Natural killer cell (primary cell): Measurements from ENCODE around the gene PICK1. TPM values are rescaled to one million over a fixed set of nuclear protein-coding genes. Genes with fewer than 3 reads are reported as not detected.
A peak's percentile ranks its signal among the peaks of the same experiment; 100 is the strongest.

Source experiments
- ATAC-seq, 3 donors: fragments of 150-1000 bp in 2 of 3; fragments of 200-7000 bp in 1 of 3; cut with Tn5 transposase; 1 replicate in 1 of 3; 2 replicates in 2 of 3; pipeline ENCODE4 v1.10.0; 2021; ENCODE audit warnings: mild to moderate bottlenecking in 2 of 3, moderate library complexity in 2 of 3
- DNase-seq, 2 donors: peaks; one replicate each; pipeline versions ENCODE4 v3.0.0 to v3.0.0-alpha.2; 2013 to 2021; ENCODE audit warnings: mixed read lengths in 1 of 2
- H3K27ac ChIP-seq: one replicate; pipeline ENCODE4 v1.5.1; 2013; ENCODE audit warnings: mild to moderate bottlenecking, low read length
- H3K27me3 ChIP-seq: one replicate; pipeline ENCODE4 v1.6.1; 2013; ENCODE audit warnings: low read length; ENCODE audit not compliant: control insufficient read depth, insufficient read depth
- H3K36me3 ChIP-seq: one replicate; pipeline ENCODE4 v1.6.1; 2013; ENCODE audit warnings: low read length; ENCODE audit not compliant: control insufficient read depth, insufficient read depth
- H3K4me1 ChIP-seq: one replicate; pipeline ENCODE4 v1.6.1; 2013; ENCODE audit warnings: low read length; ENCODE audit not compliant: control insufficient read depth, insufficient read depth
- H3K4me3 ChIP-seq: one replicate; pipeline ENCODE4 v1.5.1; 2013; ENCODE audit warnings: low read length
- H3K9me3 ChIP-seq: one replicate; pipeline ENCODE4 v1.6.1; 2013; ENCODE audit warnings: low read length; ENCODE audit not compliant: control insufficient read depth, insufficient read depth
- H3K27ac Mint-ChIP-seq, 2 donors: one replicate each; pipeline ENCODE4 v1.8.0; 2022; ENCODE audit warnings: mild to moderate bottlenecking in 2 of 2, mixed read lengths in 2 of 2, moderate library complexity in 1 of 2
- H3K27me3 Mint-ChIP-seq, 2 donors: one replicate each; pipeline ENCODE4 v1.8.0; 2022; ENCODE audit warnings: low read depth in 2 of 2, mixed read lengths in 2 of 2
- H3K36me3 Mint-ChIP-seq: one replicate; pipeline ENCODE4 v1.8.0; 2022; ENCODE audit warnings: mixed read lengths
- H3K4me1 Mint-ChIP-seq, 2 donors: one replicate each; pipeline ENCODE4 v1.8.0; 2022; ENCODE audit warnings: mixed read lengths in 2 of 2
- H3K4me3 Mint-ChIP-seq: one replicate; pipeline ENCODE4 v1.8.0; 2022; ENCODE audit warnings: mild to moderate bottlenecking, moderate library complexity, mixed read lengths
- H3K9me3 Mint-ChIP-seq, 2 donors: one replicate each; pipeline ENCODE4 v1.8.0; 2022; ENCODE audit warnings: mixed read lengths in 2 of 2
- WGBS: methylation state at CpG from one replicate; pipeline ENCODE4 v1.1.7; 2013; ENCODE audit warnings: missing lambda C conversion rate; ENCODE audit not compliant: insufficient coverage; 5-methylcytosine and 5-hydroxymethylcytosine counted together
- intact Hi-C: fragments of 100-400 bp; cut with micrococcal nuclease; formaldehyde crosslinking; loops from one replicate; pipeline ENCODE4 v1.14.2; 2022
- total RNA-seq, 4 donors: library from RNA; stranded (reverse); fragments of 120-200 nt in 1 of 4; gene quantifications; one replicate each; pipeline versions ENCODE4 v1.2.3 to v1.2.4, GENCODE V29; 2013 to 2022
- TF ChIP-seq, protein P1 (sequence below): fragments of 200-600 bp; IDR thresholded peaks from one replicate; pipeline ENCODE4 v1.8.0; 2022; ENCODE audit warnings: antibody characterized with exemption

The PICK1 gene
- total RNA-seq, 3 donors from 2014 or later (not counting 1 experiment from before 2014, with no cell fraction given) = 28.4 to 30.9 (median 29.9) TPM

DNA sequence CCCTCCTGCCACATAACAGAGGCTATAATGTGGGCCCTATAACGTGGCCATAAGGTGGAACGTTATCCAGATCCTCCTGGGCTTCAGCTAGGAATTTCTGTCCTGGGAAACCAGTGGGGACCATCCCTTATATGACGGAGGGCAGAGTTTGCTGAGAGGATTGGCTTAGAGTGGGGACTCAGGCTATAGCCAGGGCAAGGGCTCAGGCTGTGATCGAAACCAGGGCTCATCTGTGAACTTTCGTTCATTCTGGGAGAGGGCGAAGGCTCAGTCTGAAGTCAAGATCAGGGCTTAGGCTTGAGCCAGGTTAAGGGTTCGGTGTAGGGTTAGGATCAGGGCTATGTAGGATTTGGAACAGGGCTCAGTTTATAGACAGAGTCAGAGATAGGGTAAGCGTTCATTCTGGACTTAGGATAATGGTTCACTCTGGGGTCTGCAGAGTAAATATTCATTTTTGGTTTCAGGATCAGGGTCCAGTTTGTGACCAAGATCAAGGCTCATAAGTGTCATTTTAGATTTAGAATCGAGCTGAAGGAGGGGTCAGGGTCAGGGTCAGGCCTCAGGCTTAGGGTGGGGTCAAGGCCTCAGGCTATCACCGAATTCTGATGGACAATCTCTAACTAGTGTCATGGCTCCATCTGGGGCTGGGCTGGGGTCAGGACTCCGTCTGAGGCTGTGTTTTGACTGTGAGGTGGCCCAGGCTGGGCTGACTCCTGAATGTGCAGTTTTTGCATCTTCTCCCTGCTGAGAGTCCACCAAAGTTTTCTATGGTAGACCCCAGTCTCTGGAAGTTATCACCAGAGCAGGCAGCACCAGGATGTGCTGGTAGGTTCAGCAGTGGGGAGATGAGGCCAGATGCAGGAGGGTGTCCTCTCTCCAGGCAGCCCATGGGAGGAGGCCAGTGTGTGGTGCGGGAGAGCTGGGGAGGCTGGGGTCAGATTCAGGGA, 39.0 kb upstream of the PICK1 start:
- intact Hi-C loops = no loop called here
- WGBS = 91% methylated on average over 12 of the region's 12 CpGs

GRCh38 chr22:38018938-38019827, 38.0 kb upstream of the PICK1 start:
- Mint-ChIP-seq H3K27me3 (peaks cover 0 to 4% of the 10 kb centered on the region in 2 donors), H3K27ac (peak overlapping the region in 1 of 2 donors; percentile 51), H3K36me3 (no peaks in the 10 kb centered on the region), H3K9me3 (no peaks in the 10 kb centered on the region), H3K4me3 (no peak overlapping the region), H3K4me1 (peaks cover 6 to 25% of the 10 kb centered on the region in 2 donors)
- intact Hi-C loops = no loop called here
- Histone ChIP-seq H3K27ac (no peak overlapping the region), H3K9me3 (no peaks in the 10 kb centered on the region), H3K27me3 (no peaks in the 10 kb centered on the region), H3K4me1 (peaks cover 20% of the 10 kb centered on the region), H3K4me3 (no peak overlapping the region), H3K36me3 (no peaks in the 10 kb centered on the region)
- ATAC-seq (no peak), DNase-seq (no peak)
- TF ChIP-seq, protein P1, sequence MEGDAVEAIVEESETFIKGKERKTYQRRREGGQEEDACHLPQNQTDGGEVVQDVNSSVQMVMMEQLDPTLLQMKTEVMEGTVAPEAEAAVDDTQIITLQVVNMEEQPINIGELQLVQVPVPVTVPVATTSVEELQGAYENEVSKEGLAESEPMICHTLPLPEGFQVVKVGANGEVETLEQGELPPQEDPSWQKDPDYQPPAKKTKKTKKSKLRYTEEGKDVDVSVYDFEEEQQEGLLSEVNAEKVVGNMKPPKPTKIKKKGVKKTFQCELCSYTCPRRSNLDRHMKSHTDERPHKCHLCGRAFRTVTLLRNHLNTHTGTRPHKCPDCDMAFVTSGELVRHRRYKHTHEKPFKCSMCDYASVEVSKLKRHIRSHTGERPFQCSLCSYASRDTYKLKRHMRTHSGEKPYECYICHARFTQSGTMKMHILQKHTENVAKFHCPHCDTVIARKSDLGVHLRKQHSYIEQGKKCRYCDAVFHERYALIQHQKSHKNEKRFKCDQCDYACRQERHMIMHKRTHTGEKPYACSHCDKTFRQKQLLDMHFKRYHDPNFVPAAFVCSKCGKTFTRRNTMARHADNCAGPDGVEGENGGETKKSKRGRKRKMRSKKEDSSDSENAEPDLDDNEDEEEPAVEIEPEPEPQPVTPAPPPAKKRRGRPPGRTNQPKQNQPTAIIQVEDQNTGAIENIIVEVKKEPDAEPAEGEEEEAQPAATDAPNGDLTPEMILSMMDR = no peak
- 87% methylated on average over 19 of the region's 19 CpGs for WGBS

More for the DNA sequence above, 39.0 kb upstream of the PICK1 start:
- Histone ChIP-seq H3K27me3 (no peaks in the 10 kb centered on the region), H3K4me3 (no peak overlapping the region), H3K4me1 (peaks cover 20% of the 10 kb centered on the region), H3K36me3 (no peaks in the 10 kb centered on the region), H3K27ac (no peak overlapping the region), H3K9me3 (no peaks in the 10 kb centered on the region)
- Mint-ChIP-seq H3K9me3 (no peaks in the 10 kb centered on the region), H3K4me3 (no peak overlapping the region), H3K4me1 (peaks cover 6 to 25% of the 10 kb centered on the region in 2 donors), H3K36me3 (no peaks in the 10 kb centered on the region), H3K27me3 (peaks cover 0 to 4% of the 10 kb centered on the region in 2 donors), H3K27ac (peak overlapping the region in 1 of 2 donors; percentile 51)
- TF ChIP-seq, protein P1 = no peak
- ATAC-seq = no peak
- no peak for DNase-seq

GRCh38 chr22:38021206-38021605, 36.0 kb upstream of the PICK1 start:
- intact Hi-C loops = no loop called here
- no peak for ATAC-seq
- Histone ChIP-seq H3K27ac (no peak overlapping the region), H3K4me1 (peaks cover 26% of the 10 kb centered on the region), H3K9me3 (no peaks in the 10 kb centered on the region), H3K36me3 (no peaks in the 10 kb centered on the region), H3K27me3 (no peaks in the 10 kb centered on the region), H3K4me3 (no peak overlapping the region)
- Mint-ChIP-seq H3K4me1 (peaks cover 6 to 25% of the 10 kb centered on the region in 2 donors), H3K4me3 (no peak overlapping the region), H3K27ac (peak overlapping the region in 1 of 2 donors; percentile 78), H3K9me3 (no peaks in the 10 kb centered on the region), H3K36me3 (no peaks in the 10 kb centered on the region), H3K27me3 (peaks cover 0 to 4% of the 10 kb centered on the region in 2 donors)
- WGBS = 86% methylated on average over 5 of the region's 6 CpGs
- TF ChIP-seq, protein P1 = no peak
- DNase-seq = no peak
